Measurements from ENCODE around the gene MRPL16.

DNA sequence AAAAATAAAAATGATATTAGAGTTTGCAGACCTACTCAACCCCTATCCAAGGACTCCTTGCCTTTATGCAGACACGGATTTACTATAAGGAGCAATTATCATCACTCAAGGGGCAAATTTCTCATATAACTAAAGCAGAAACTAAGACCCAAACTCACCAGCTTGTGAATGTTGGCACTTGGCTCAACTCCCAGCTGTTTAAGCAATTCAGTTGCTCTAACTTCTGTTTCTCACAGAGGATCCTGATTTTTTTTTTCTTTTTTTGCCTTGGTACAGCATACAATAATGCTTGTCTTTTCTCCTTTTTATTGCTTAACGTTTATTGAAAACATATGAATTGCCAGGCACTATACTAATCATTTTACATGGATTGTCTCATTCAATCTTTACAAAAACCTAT, 44.3 kb upstream of the MRPL16 start:
- no peak for TF ChIP-seq CTCF (conservative IDR thresholded peaks at IDR 0.05; ENCODE audit: low read depth, low read length)
- TF ChIP-seq RAD21 (IDR thresholded peaks at IDR 0.05; ENCODE audit: low read length) = no peak
- no peak for TF ChIP-seq RFX5 (IDR thresholded peaks at IDR 0.05; ENCODE audit: low read depth, low read length)
- no peak for TF ChIP-seq POLR2A (IDR thresholded peaks at IDR 0.05; ENCODE audit: low read depth, low read length)
- TF ChIP-seq CHD1 (IDR thresholded peaks at IDR 0.05; ENCODE audit: low read depth, low read length) = no peak
- no peak for TF ChIP-seq MAZ (IDR thresholded peaks at IDR 0.05; ENCODE audit: borderline replicate concordance, low read depth, low read length)

Measured in IMR-90 (cell line).